K562 (cell line): ENCODE measurements around the gene CYB5R4. TPM values are rescaled to one million over a fixed set of nuclear protein-coding genes. Genes with fewer than 3 reads are reported as not detected.

Experiments used
- ATAC-seq: fragments of 200-7000 bp; cut with Tn5 transposase; 3 replicates; pipeline ENCODE4 v1.9.1; 2020; ENCODE audit warnings: moderate library complexity
- BruUV-seq: library from RNA; stranded (reverse); fragments of 400-500 nt; replicated peaks from 2 replicates; lab custom pipeline; 2021; lab: Mats Ljungman, UMichigan
- CTCF ChIA-PET: fragments of 300-600 bp; formaldehyde crosslinking; extraction: SDS; loops from one replicate; lab custom pipeline; 2021; ENCODE audit warnings: low intra/inter-chr PET ratio; lab: Yijun Ruan, JAX
- POLR2A ChIA-PET: fragments of 300-600, 350-650 bp; sonication (Branson Sonifier 250); formaldehyde crosslinking; extraction: SDS; loops from one replicate; lab custom pipeline; 2021; ENCODE audit warnings: antibody characterized with exemption, inconsistent platforms; lab: Yijun Ruan, JAX
- DNase-seq, 4 experiments: peaks; one replicate each; pipeline versions ENCODE4 v3.0.0 to v3.0.0-alpha.2; 2011 to 2018; ENCODE audit warnings: low spot score in 3 of 4, mixed read lengths in 3 of 4; ENCODE audit errors: extremely low read depth in 1 of 4
- FAIRE-seq: peaks from 2 replicates; lab custom pipeline; 2011; peaks lifted over from hg19 to GRCh38; lab: Jason Lieb, UNC
- H2AFZ ChIP-seq: 2 replicates; pipeline ENCODE4 v1.6.0; 2011; ENCODE audit warnings: low read depth, low read length, control low read depth, inconsistent platforms
- H3K27ac ChIP-seq: fragments of 200-600 bp; 3 replicates; pipeline ENCODE4 v1.8.0; 2011; ENCODE audit warnings: low read depth, mild to moderate bottlenecking, control low read depth, inconsistent platforms, low read length, moderate library complexity, mixed read lengths; ENCODE audit errors: extremely low read depth
- H3K27me3 ChIP-seq, 2 experiments: fragments of 300-600 bp in 1 of 2; 2 replicates in 1 of 2; 3 replicates in 1 of 2; pipeline versions ENCODE4 v1.6.0 to v1.8.0; 2011; ENCODE audit warnings: inconsistent platforms in 2 of 2, low read length in 2 of 2, mild to moderate bottlenecking in 1 of 2, mixed read lengths in 1 of 2, moderate library complexity in 1 of 2; ENCODE audit not compliant: control insufficient read depth in 2 of 2, insufficient read depth in 2 of 2
- H3K36me3 ChIP-seq: fragments of 300-600 bp; 3 replicates; pipeline ENCODE4 v1.8.0; 2011; ENCODE audit warnings: mild to moderate bottlenecking, low read length, inconsistent platforms; ENCODE audit not compliant: control insufficient read depth, insufficient read depth
- H3K4me1 ChIP-seq, 2 experiments: fragments of 200-600 bp in 1 of 2; replicated peaks in 1 of 2; 2 replicates in 1 of 2; 3 replicates in 1 of 2; pipeline versions ENCODE4 v1.5.1 to v1.8.0; 2011; ENCODE audit warnings: inconsistent platforms in 2 of 2, low read length in 2 of 2, mild to moderate bottlenecking in 1 of 2, mixed read lengths in 1 of 2, moderate library complexity in 1 of 2; ENCODE audit not compliant: control insufficient read depth in 2 of 2, insufficient read depth in 2 of 2
- H3K4me2 ChIP-seq: 2 replicates; pipeline ENCODE4 v1.6.1; 2011; ENCODE audit warnings: low read length, control low read depth, inconsistent platforms, mixed read lengths; ENCODE audit not compliant: insufficient read depth
- H3K4me3 ChIP-seq: fragments of 200-600 bp; sonication (generic), shearing (Covaris generic); 2 replicates; pipeline ENCODE4 v1.5.1; 2016; ENCODE audit warnings: control low read depth, inconsistent platforms
- H3K79me2 ChIP-seq: fragments of 200-600 bp; 3 replicates; pipeline ENCODE4 v1.8.0; 2011; ENCODE audit warnings: low read length, inconsistent platforms; ENCODE audit not compliant: control insufficient read depth, insufficient read depth
- H3K9ac ChIP-seq, 2 experiments: 2 replicates each; pipeline versions ENCODE4 v1.6.0 to v1.6.1; 2011; ENCODE audit warnings: low read depth in 2 of 2, low read length in 2 of 2, control low read depth in 1 of 2, inconsistent platforms in 1 of 2, mild to moderate bottlenecking in 1 of 2, mixed read lengths in 1 of 2; ENCODE audit not compliant: insufficient read depth in 1 of 2
- H3K9me1 ChIP-seq: one replicate; pipeline ENCODE4 v1.6.0; 2011; ENCODE audit warnings: inconsistent platforms, mild to moderate bottlenecking, low read length, moderate library complexity; ENCODE audit not compliant: control insufficient read depth, insufficient read depth
- H3K9me3 ChIP-seq: replicated peaks from 2 replicates; pipeline ENCODE4 v1.5.1; 2011; ENCODE audit warnings: low read depth, low read length, inconsistent platforms; ENCODE audit not compliant: control insufficient read depth, insufficient read depth
- H4K20me1 ChIP-seq: replicated peaks from 2 replicates; pipeline ENCODE4 v1.6.1; 2011; ENCODE audit warnings: low read length, inconsistent platforms, mixed read lengths; ENCODE audit not compliant: control insufficient read depth, insufficient read depth
- ATF1 ChIP-seq, 2 experiments: fragments of 450-650 bp in 1 of 2; IDR thresholded peaks; 2 replicates each; pipeline ENCODE4 v1.6.1; 2016; ENCODE audit warnings: missing compliant biosample characterization in 1 of 2, missing genetic modification characterization in 1 of 2
- KHSRP ChIP-seq: fragments of 450-650 bp; IDR thresholded peaks from 2 replicates; pipeline ENCODE4 v1.6.1; 2017
- THRA ChIP-seq: fragments of 450-650 bp; IDR thresholded peaks from 2 replicates; pipeline ENCODE4 v1.6.1; 2017; ENCODE audit warnings: mild to moderate bottlenecking, moderate library complexity
- ZNF586 ChIP-seq: fragments of 450-650 bp; formaldehyde crosslinking; conservative IDR thresholded peaks from 2 replicates; pipeline ENCODE4 v1.4.0; 2020; ENCODE audit warnings: mild to moderate bottlenecking, moderate library complexity
- ZNF592 ChIP-seq: fragments of 450-650 bp; IDR thresholded peaks from 2 replicates; pipeline ENCODE4 v1.6.1; 2017; ENCODE audit warnings: antibody characterized with exemption, mild to moderate bottlenecking
- WGBS: fragments of 100-300 bp; shearing (Covaris generic); methylation state at CpG from one replicate; pipeline ENCODE4 v1.1.6; 2016; ENCODE audit warnings: low coverage, mixed read lengths; ENCODE audit not compliant: insufficient coverage; ENCODE audit errors: missing lambda C conversion rate; 5-methylcytosine and 5-hydroxymethylcytosine counted together
- in situ Hi-C: fragments of 300-500 bp; cut with MboI; formaldehyde crosslinking; loops from 4 replicates; pipeline ENCODE4 v1.15.0; 2018; ENCODE audit warnings: inconsistent platforms, mixed read lengths
- intact Hi-C: fragments of 100-400 bp; cut with micrococcal nuclease; formaldehyde crosslinking; loops from 2 replicates; pipeline ENCODE4 v1.14.2; 2022
- polyA plus RNA-seq, 8 experiments: library from polyadenylated mRNA; depleted of rRNA in 4 of 8; stranded (reverse) in 5 of 8; unstranded in 3 of 8; fragments of >200 nt; fragmentation: Nextera tagmentation in 2 of 8; fragmentation: Illumina TruSeq in 1 of 8; extraction: Ambion mirVana in 2 of 8; extraction: Trizol in 1 of 8; gene quantifications; 2 replicates each; pipeline versions ENCODE4 v1.2.1 to v1.2.3, GENCODE V29; 2011 to 2014; ENCODE audit warnings: inconsistent platforms in 1 of 8, missing spikeins in 1 of 8
- total RNA-seq, 7 experiments: library from RNA; depleted of rRNA in 6 of 7; stranded (reverse); fragments of >200 nt in 6 of 7; fragmentation: Illumina TruSeq in 2 of 7; extraction: Trizol in 2 of 7; gene quantifications; 2 replicates each; pipeline versions ENCODE4 v1.2.1 to v1.2.3, GENCODE V29; 2011 to 2021; ENCODE audit warnings: low replicate concordance in 1 of 7

CYB5R4 gene
- total and polyA plus RNA-seq, 9 of the 15 experiments (the other 6 are each of a cell fraction or from before 2014, with no cell fraction given) = 5.9 to 23.1 (median 19.0) TPM

GRCh38 chr6:83954371-83954770 is 94.9 kb downstream of the CYB5R4 start (continued):
- no peak for TF ChIP-seq ZNF592
- TF ChIP-seq ZNF586 (CRISPR knock-in tag) = no peak
- no peak for TF ChIP-seq THRA
- TF ChIP-seq ATF1 (CRISPR knock-in tag; IDR thresholded peaks at IDR 0.05) = no peak
- no peak for TF ChIP-seq ATF1 (tag; IDR thresholded peaks at IDR 0.05)

- Histone ChIP-seq H3K4me2 (no peak overlapping the region), H3K4me3 (no peak overlapping the region), H3K79me2 (no peaks in the 10 kb centered on the region), H3K4me1 (peaks cover 0 to 11% of the 10 kb centered on the region in 2 experiments; a peak in 2 of 5 replicates), H3K9ac (no peak overlapping the region), H3K9me1 (no peaks in the 10 kb centered on the region), H3K36me3 (peaks cover 22% of the 10 kb centered on the region), H3K9me3 (peaks cover 10% of the 10 kb centered on the region), H3K27me3 (no peaks in the 10 kb centered on the region), H2AFZ (no peak overlapping the region), H4K20me1 (no peaks in the 10 kb centered on the region), H3K27ac (no peak overlapping the region)
- 3% methylated on average over 3 of the region's 3 CpGs for WGBS
- ChIA-PET POLR2A (interaction anchor here (0.7 to 1.1 kb wide), 2 partner anchors 11 to 397 kb away, joined by 3 to 4 read pairs; no protein-coding TSS in a partner anchor), CTCF (no interaction called here)
- ATAC-seq = peak; percentile 62
- in situ Hi-C loops (no loop called here), intact Hi-C loops (no loop called here)
- no TSS peak for BruUV-seq
- FAIRE-seq = no peak
- DNase-seq = peak in 1 of 4 experiments; percentile 27
- no peak for TF ChIP-seq KHSRP
These were observed 98.8 kb downstream of the CYB5R4 start for GRCh38 chr6:83958241-83958685.
